ENCODE results near the gene PPP1R9A. TPM values are rescaled to one million over a fixed set of nuclear protein-coding genes. Genes with fewer than 3 reads are reported as not detected.

The PPP1R9A gene
- total and polyA plus RNA-seq, 10 of the 15 experiments (the other 5 are each of a cell fraction or from before 2014, with no cell fraction given), result 0.04 to 0.12 TPM; not detected in 8

DNA sequence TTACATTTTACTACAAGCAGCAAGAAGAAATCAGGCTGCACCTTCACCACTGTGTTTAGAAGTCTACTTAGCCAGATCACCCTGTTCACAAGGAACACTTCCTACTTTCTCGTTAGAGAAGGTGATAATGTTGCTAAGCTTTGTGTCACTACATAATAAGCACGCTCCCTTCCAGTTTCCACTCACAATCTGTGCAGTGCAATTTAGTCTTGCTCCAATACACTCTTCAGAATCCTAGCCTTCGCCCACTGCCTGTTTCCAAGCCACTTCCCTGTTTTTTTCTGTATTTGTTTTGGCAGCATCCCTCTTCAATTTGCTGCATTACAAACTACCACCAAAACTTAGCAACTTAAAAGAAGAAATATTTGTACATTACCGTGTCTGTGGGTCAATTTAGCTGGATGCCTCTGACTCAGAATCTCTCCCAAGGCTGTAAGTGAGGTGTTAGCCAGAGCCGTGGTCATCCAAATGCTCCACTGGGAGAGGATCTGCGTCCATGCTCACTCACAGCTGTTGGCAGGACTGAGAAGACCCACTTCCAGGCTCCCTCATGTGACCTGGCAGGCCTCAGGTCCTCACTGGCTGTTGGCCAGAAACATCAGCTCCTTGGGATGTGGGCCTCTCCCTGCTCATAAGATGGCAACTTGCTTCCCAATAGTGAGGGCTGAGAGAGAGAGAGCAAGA lies 306.6 kb downstream of the PPP1R9A start (continued):
- TF ChIP-seq, protein P1, sequence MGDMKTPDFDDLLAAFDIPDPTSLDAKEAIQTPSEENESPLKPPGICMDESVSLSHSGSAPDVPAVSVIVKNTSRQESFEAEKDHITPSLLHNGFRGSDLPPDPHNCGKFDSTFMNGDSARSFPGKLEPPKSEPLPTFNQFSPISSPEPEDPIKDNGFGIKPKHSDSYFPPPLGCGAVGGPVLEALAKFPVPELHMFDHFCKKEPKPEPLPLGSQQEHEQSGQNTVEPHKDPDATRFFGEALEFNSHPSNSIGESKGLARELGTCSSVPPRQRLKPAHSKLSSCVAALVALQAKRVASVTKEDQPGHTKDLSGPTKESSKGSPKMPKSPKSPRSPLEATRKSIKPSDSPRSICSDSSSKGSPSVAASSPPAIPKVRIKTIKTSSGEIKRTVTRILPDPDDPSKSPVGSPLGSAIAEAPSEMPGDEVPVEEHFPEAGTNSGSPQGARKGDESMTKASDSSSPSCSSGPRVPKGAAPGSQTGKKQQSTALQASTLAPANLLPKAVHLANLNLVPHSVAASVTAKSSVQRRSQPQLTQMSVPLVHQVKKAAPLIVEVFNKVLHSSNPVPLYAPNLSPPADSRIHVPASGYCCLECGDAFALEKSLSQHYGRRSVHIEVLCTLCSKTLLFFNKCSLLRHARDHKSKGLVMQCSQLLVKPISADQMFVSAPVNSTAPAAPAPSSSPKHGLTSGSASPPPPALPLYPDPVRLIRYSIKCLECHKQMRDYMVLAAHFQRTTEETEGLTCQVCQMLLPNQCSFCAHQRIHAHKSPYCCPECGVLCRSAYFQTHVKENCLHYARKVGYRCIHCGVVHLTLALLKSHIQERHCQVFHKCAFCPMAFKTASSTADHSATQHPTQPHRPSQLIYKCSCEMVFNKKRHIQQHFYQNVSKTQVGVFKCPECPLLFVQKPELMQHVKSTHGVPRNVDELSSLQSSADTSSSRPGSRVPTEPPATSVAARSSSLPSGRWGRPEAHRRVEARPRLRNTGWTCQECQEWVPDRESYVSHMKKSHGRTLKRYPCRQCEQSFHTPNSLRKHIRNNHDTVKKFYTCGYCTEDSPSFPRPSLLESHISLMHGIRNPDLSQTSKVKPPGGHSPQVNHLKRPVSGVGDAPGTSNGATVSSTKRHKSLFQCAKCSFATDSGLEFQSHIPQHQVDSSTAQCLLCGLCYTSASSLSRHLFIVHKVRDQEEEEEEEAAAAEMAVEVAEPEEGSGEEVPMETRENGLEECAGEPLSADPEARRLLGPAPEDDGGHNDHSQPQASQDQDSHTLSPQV (IDR thresholded peaks at IDR 0.05), result no peak
- TF ChIP-seq ZNF384 (IDR thresholded peaks at IDR 0.05; ENCODE audit: borderline replicate concordance, low read depth, low read length) (no peak), HCFC1 (IDR thresholded peaks at IDR 0.05; ENCODE audit: low read length) (no peak), NR2C1 (IDR thresholded peaks at IDR 0.05) (no peak)
- TF ChIP-seq, protein P2, sequence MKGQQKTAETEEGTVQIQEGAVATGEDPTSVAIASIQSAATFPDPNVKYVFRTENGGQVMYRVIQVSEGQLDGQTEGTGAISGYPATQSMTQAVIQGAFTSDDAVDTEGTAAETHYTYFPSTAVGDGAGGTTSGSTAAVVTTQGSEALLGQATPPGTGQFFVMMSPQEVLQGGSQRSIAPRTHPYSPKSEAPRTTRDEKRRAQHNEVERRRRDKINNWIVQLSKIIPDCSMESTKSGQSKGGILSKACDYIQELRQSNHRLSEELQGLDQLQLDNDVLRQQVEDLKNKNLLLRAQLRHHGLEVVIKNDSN (IDR thresholded peaks at IDR 0.05; ENCODE audit: borderline replicate concordance, extremely low read length, insufficient read depth, low read depth, low read length), result no peak

DNA sequence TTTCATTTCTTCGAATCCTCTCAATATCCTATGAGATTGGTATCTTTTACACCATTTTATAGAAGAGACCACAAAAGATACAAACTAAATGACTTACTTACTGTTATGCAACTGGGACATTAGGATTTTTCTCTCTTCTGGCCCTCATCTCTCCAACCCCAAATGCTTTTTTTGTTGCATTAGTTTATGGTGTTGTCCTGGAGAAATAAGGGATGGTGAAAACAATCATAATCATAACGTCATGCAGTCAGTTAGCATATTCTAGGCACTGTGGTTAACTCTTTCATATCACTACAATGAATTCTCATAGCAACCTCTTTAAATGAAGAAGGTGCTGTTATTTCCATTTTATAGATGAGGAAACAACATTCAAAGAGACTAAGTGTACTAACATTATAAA lies 312.3 kb downstream of the PPP1R9A start:
- ChIA-PET CTCF (no interaction called here), RAD21 (ENCODE audit: unreplicated experiment) (no interaction called here), POLR2A (no interaction called here), SMC1A (ENCODE audit: uncharacterized antibody, unreplicated experiment) (no interaction called here)
- Histone ChIP-seq H3K4me1 (ENCODE audit: control insufficient read depth, insufficient read depth, low read length) (no peaks in the 10 kb centered on the region), H3K79me2 (ENCODE audit: control insufficient read depth, insufficient read depth, low read length) (no peaks in the 10 kb centered on the region), H3K36me3 (ENCODE audit: control insufficient read depth in 2 of 2, insufficient read depth in 2 of 2, low read length in 1 of 2) (no peaks in the 10 kb centered on the region), H3K4me2 (ENCODE audit: control insufficient read depth, insufficient read depth) (no peak overlapping the region), H3K9ac (ENCODE audit: control insufficient read depth, insufficient read depth, low read length) (no peak overlapping the region), H4K20me1 (ENCODE audit: control insufficient read depth, insufficient read depth) (no peaks in the 10 kb centered on the region), H3K9me3 (replicated peaks; ENCODE audit: control insufficient read depth, insufficient read depth, low read length) (no peaks in the 10 kb centered on the region), H3K4me3 (no peak overlapping the region), H2AFZ (ENCODE audit: control insufficient read depth, low read depth, low read length) (no peak overlapping the region), H3K27ac (ENCODE audit: control insufficient read depth, insufficient read depth) (no peak overlapping the region), H3K27me3 (replicated peaks in 1 of 2; ENCODE audit: control insufficient read depth in 2 of 2, insufficient read depth in 2 of 2, low read length in 1 of 2) (no peaks in the 10 kb centered on the region)
- no TSS peak for BruUV-seq (replicated peaks)
- ATAC-seq (no peak), DNase-seq (ENCODE audit: low read depth, low spot score) (no peak), FAIRE-seq (no peak)
- intact Hi-C loops (cut with micrococcal nuclease; ENCODE audit: unreplicated experiment), result no loop called here
- 7% methylated on average over 2 of the region's 2 CpGs for WGBS (ENCODE audit: insufficient coverage, insufficient replicate concordance, low lambda C conversion rate, missing lambda C conversion rate)
- TF ChIP-seq, protein P3, sequence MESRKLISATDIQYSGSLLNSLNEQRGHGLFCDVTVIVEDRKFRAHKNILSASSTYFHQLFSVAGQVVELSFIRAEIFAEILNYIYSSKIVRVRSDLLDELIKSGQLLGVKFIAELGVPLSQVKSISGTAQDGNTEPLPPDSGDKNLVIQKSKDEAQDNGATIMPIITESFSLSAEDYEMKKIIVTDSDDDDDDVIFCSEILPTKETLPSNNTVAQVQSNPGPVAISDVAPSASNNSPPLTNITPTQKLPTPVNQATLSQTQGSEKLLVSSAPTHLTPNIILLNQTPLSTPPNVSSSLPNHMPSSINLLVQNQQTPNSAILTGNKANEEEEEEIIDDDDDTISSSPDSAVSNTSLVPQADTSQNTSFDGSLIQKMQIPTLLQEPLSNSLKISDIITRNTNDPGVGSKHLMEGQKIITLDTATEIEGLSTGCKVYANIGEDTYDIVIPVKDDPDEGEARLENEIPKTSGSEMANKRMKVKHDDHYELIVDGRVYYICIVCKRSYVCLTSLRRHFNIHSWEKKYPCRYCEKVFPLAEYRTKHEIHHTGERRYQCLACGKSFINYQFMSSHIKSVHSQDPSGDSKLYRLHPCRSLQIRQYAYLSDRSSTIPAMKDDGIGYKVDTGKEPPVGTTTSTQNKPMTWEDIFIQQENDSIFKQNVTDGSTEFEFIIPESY (IDR thresholded peaks at IDR 0.05), result no peak
- TF ChIP-seq IRF4 (IDR thresholded peaks at IDR 0.05; ENCODE audit: low read depth, low read length) (no peak), NRF1 (conservative IDR thresholded peaks at IDR 0.05; ENCODE audit: low read depth, low read length) (no peak), ZNF217 (IDR thresholded peaks at IDR 0.05) (no peak), PML (IDR thresholded peaks at IDR 0.05; ENCODE audit: low read length) (no peak), EGR1 (IDR thresholded peaks at IDR 0.05; ENCODE audit: borderline replicate concordance in 1 of 2, low read depth in 2 of 2, low read length in 2 of 2) (no peak), CREB1 (IDR thresholded peaks at IDR 0.05; ENCODE audit: low read depth) (no peak), KDM1A (IDR thresholded peaks at IDR 0.05; ENCODE audit: borderline replicate concordance) (no peak)
- in situ Hi-C loops (cut with MboI), result no loop called here

All from GM12878 (cell line).